Erythroblast (primary cell): ENCODE measurements around the gene GPHA2.

ENCODE experiments used
- GATA1 ChIP-seq: IDR thresholded peaks from 2 replicates; pipeline ENCODE4 v1.6.1; 2011; ENCODE audit warnings: low read depth, mild to moderate bottlenecking, control low read depth, low read length, moderate library complexity
- POLR2A ChIP-seq: IDR thresholded peaks from 2 replicates; pipeline ENCODE4 v1.6.1; 2011; ENCODE audit warnings: mild to moderate bottlenecking, low read length

DNA sequence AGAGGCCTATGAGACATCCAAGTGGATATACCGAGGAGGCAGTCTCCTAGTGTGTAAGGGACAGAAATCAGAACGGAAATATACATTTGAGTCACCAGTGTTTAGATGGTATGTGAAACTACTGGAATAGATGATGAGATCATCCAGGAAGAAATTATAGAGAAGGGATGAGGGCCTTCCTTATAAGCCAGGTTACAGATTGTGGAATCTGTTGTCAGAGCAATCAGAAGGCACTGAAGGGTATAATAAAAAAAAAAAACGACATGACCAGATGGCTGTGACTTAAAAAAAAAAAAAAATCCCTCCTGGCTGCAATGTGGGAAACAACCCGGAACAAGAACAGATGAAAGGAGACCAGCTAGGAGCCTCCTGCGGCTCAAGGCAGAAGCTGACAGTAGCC lies 33.5 kb upstream of the GPHA2 start:
- no peak for TF ChIP-seq POLR2A
- no peak for TF ChIP-seq GATA1
